DOHH2 (cell line): ENCODE results near the gene LAMB3.

Experiments
- CTCF ChIP-seq: fragments of 200-600 bp; sonication (generic); IDR thresholded peaks from one replicate; pipeline ENCODE4 v1.5.1; 2014; ENCODE audit warnings: antibody characterized with exemption, mild to moderate bottlenecking, low read depth, low read length; ENCODE audit not compliant: poor library complexity, severe bottlenecking
- EZH2phosphoT487 ChIP-seq: fragments of 200-600 bp; sonication (generic); IDR thresholded peaks from 2 replicates; pipeline ENCODE4 v1.6.1; 2017; ENCODE audit warnings: borderline replicate concordance, mild to moderate bottlenecking, antibody characterized with exemption, low read length, moderate library complexity, mixed read lengths

- TF ChIP-seq EZH2phosphoT487 (no peak), CTCF (no peak)
Observed at GRCh38 chr1:209650454-209650853, 1.8 kb downstream of the LAMB3 start.
